LNCAP (cell line): ENCODE measurements around the gene TMEM255B.

Experiments used
- CTCF ChIP-seq: fragments of 450-650 bp; IDR thresholded peaks from 2 replicates; pipeline ENCODE4 v1.5.1; 2017; ENCODE audit warnings: mild to moderate bottlenecking

TMEM255B gene

GRCh38 chr13:113839536-113840204 lies 80.6 kb downstream of the TMEM255B start:
- TF ChIP-seq CTCF = no peak

GRCh38 chr13:113840541-113841352 lies 81.7 kb downstream of the TMEM255B start:
- TF ChIP-seq CTCF = no peak

- TF ChIP-seq CTCF = no peak
Observed at GRCh38 chr13:113841353-113841650, 82.3 kb downstream of the TMEM255B start.

GRCh38 chr13:113842336-113843062 lies 83.5 kb downstream of the TMEM255B start:
- no peak for TF ChIP-seq CTCF

- TF ChIP-seq CTCF = no peak
Observed at GRCh38 chr13:113843063-113843654, 84.1 kb downstream of the TMEM255B start.

GRCh38 chr13:113843864-113844556 lies 85.0 kb downstream of the TMEM255B start:
- TF ChIP-seq CTCF = no peak

GRCh38 chr13:113845055-113845454 lies 86.0 kb downstream of the TMEM255B start:
- no peak for TF ChIP-seq CTCF
